ENCODE results near the gene LNX1. TPM values are rescaled to one million over a fixed set of nuclear protein-coding genes. Genes with fewer than 3 reads are reported as not detected.

The LNX1 gene
- total and polyA plus RNA-seq, 2 donors (not counting 3 experiments of a cell fraction or from before 2014, with no cell fraction given): 0.72 to 1.3 TPM

GRCh38 chr4:53562409-53562808 is 28.9 kb downstream of the LNX1 start:
- H3K9me3 ChIP-seq (replicated peaks; ENCODE audit: control insufficient read depth, insufficient read depth, low read length): no peaks in the 10 kb centered on the region
- no peaks in the 10 kb centered on the region for H3K27me3 ChIP-seq (ENCODE audit: control insufficient read depth in 2 of 2, insufficient read depth in 2 of 2, low read length in 2 of 2)
- dilution Hi-C loops (cut with MboI; ENCODE audit: extremely low pct_ligation_motif_present, low sequenced_read_pairs): no loop called here
- H2AFZ ChIP-seq (ENCODE audit: low read depth, low read length): no peak overlapping the region
- H3K9ac ChIP-seq (replicated peaks; ENCODE audit: extremely low read depth, insufficient read depth, low read length): no peak overlapping the region
- H4K20me1 ChIP-seq (replicated peaks; ENCODE audit: control insufficient read depth, extremely low read depth, insufficient read depth, low read length): no peaks in the 10 kb centered on the region
- intact Hi-C loops (cut with micrococcal nuclease): no loop called here
- H3K9me1 ChIP-seq (replicated peaks; ENCODE audit: control insufficient read depth, extremely low read depth, insufficient read depth, low read length): no peaks in the 10 kb centered on the region
- no peaks in the 10 kb centered on the region for H3K36me3 ChIP-seq (ENCODE audit: control insufficient read depth in 2 of 2, extremely low read depth in 1 of 2, insufficient read depth in 2 of 2, low read length in 2 of 2)
- peaks cover 25% of the 10 kb centered on the region for H3K4me1 ChIP-seq (ENCODE audit: control insufficient read depth, extremely low read depth, insufficient read depth, low read length)
- no TSS peak for BruUV-seq (replicated peaks)
- FAIRE-seq (no peak), DNase-seq (ENCODE audit: low read depth, low spot score) (no peak)
- ChIA-PET POLR2A (no interaction called here), CTCF (interaction anchor here (0.7 kb wide), 1 partner anchor 10 kb away, joined by 4 read pairs; no protein-coding TSS in a partner anchor)
- H3K79me2 ChIP-seq (ENCODE audit: control insufficient read depth, insufficient read depth, low read length): no peaks in the 10 kb centered on the region
- no peak overlapping the region for H3K4me3 ChIP-seq (replicated peaks in 1 of 3; ENCODE audit: insufficient read depth in 1 of 3, low read depth in 1 of 3, low read length in 3 of 3)
- TF ChIP-seq POLR2AphosphoS5 (IDR thresholded peaks at IDR 0.05; ENCODE audit: insufficient read depth, low read depth, low read length): no peak
- no peak for TF ChIP-seq EZH2 (IDR thresholded peaks at IDR 0.05; ENCODE audit: borderline replicate concordance, low read depth, low read length, severe bottlenecking)
- TF ChIP-seq FOS (IDR thresholded peaks at IDR 0.05; ENCODE audit: borderline replicate concordance, insufficient read depth, low read length): no peak
- TF ChIP-seq MYC (IDR thresholded peaks at IDR 0.05; ENCODE audit: low read depth, low read length): no peak
- no peak for TF ChIP-seq GATA2 (IDR thresholded peaks at IDR 0.05; ENCODE audit: insufficient read depth, insufficient read length, low read depth, low read length)
- TF ChIP-seq MAX (IDR thresholded peaks at IDR 0.05; ENCODE audit: insufficient read depth, insufficient read length): no peak
- TF ChIP-seq POLR2A (IDR thresholded peaks at IDR 0.05; ENCODE audit: low read depth, low read length): no peak
- TF ChIP-seq CTCF (IDR thresholded peaks at IDR 0.05; ENCODE audit: extremely low read depth in 1 of 2, insufficient read depth in 1 of 2, low read depth in 1 of 2, low read length in 2 of 2): no peak
- no peak for TF ChIP-seq JUN (IDR thresholded peaks at IDR 0.05; ENCODE audit: borderline replicate concordance, insufficient read depth, insufficient read length, low read depth)
- no peak overlapping the region for H3K27ac ChIP-seq (ENCODE audit: insufficient read depth, low read depth, low read length)
- no peak overlapping the region for H3K4me2 ChIP-seq (ENCODE audit: insufficient read depth, low read length)

All from endothelial cell of umbilical vein (primary cell).